NCI-H2107 treated with DMSO at 0.1 percent for 48 hours (cell line): ENCODE measurements around the gene PEAK3.
A peak's percentile ranks its signal among the peaks of the same experiment; 100 is the strongest.

Experiments used
- DNase-seq: peaks from one replicate; lab custom pipeline; 2025; ENCODE audit not compliant: unreplicated experiment; lab: John Stamatoyannopoulos, UW

PEAK3 gene

DNA sequence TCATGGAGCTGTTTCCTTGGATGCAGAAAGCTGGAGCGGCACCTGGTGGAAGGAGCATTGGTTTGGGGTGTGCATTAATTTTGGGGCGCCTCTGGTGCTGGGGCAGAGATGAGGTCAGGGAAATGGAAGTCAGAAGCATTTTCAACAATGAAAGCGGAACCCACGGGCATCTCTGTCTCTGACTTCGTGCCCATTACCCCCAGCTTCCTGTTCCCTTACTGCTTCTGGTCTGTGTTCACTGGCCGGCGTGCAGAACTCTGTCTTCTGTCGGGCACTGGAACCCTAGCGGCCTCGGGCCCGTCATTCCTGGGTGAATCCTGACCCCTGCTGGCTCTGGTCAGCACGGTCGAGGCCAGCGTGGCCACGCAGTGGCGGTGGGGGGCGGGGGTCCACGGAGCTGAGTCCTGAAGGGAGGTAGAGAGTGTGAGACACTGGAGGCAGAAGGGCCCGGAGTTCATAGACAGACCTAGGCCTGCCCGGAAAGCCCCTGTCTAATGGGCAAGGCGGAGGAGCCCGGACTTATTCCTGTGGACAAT is 33.9 kb upstream of the PEAK3 start:
- no peak for DNase-seq

DNA sequence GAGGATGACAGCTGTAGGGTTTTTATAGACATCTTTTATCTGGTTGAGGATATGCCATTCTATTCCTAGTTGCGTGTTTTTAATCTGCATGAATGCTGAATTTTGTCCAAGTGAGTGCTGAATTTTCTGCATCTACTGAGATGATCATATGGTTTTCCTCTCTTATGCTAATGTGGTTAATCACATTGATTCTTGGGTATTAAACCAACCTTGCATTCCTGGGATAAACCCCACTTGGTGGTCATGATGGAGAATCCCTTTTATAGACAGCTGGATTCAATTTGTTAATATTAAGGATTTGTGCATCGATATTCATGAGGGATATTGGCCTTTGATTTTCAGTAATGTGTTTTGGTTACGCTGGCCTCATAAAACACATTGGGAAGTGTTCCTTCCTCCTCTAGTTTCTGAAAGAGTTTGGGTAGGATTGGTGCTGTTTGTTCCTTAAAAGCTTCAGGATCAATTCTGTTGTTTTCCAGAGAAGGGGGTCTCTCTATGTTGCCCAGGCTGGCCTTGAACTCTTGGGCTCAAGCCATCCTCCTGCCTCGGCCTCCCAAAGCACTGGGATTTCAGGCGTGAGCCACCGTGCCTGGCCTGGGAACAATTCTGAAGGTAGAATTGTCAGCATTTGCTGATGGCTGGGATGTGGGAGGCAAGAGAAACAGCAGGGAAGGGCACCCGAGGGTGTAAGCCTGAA is 33.3 kb upstream of the PEAK3 start:
- no peak for DNase-seq

- DNase-seq: no peak
These were observed 31.0 kb upstream of the PEAK3 start for GRCh38 chr19:2312820-2313501.

DNA sequence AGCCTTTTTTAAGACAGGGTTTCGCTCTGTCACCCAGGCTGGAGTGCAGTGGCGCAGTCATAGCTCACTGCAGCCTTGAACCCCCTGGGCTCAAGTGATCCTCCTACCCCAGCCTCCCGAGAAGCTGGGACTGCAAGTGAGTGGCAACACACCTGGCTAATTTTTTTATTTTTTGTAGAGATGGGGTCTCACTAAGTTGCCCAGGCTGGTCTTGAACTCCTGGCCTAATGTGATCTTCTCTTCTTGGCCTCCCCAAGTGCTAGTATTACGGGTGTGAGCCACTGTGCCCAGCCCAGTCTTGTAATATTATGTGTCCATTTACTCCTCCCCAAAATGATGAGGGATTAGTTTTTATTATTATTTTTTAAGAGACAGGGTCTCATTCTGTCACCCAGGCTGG is 29.1 kb upstream of the PEAK3 start:
- DNase-seq: no peak

GRCh38 chr19:2309734-2310362 is 27.9 kb upstream of the PEAK3 start:
- DNase-seq: peak; percentile 22

DNA sequence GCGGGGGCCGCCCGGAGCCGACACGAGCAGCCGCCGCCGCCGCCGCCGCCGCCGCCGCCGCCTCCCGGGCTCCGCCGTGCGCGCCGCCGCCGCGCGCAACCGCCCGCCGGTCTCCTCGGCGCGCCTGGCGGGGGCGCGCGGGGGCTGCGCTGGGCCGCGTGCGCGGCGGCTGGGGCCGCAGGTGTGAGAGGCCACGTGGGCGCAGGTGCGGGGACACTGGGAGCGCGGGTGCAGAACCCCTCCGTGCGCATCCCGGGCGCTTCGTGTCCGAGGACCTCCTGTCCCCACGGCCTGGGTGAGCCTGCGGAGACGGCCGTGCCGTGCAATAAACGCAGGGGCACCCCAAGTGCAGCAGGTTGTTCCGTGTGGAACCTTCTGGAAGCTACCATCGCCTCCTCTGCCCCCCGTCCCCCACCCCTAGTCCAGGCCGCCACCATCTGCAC is 26.2 kb upstream of the PEAK3 start, which contains the start of gene LINGO3:
LINGO3 (minus strand) TSS at position 41 of the 443 bp plus-strand sequence. CDS start 16,378 bp downstream, outside the sequence.
- DNase-seq: no peak

- no peak for DNase-seq
These were observed 25.6 kb upstream of the PEAK3 start for GRCh38 chr19:2307518-2308012.

DNA sequence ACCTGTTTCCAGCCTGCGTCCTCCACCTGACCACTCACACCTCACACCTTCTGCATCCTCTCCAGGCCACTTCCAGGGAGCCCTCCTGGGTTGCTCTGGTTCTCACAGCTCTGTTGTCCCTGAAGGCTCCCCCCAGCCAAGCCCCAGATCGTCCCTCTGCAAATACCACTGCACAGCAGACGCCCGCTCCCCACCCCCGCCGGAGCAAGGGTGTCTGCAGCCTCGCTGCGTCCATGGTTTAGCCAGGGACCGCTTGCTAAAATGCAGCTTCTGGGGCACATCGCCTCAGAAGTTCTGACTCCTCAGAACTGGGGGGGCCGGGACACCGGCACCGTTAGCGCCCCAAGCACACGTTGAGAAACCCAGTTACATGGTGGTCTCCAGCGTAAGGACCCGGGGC is 25.0 kb upstream of the PEAK3 start:
- DNase-seq: no peak

DNA sequence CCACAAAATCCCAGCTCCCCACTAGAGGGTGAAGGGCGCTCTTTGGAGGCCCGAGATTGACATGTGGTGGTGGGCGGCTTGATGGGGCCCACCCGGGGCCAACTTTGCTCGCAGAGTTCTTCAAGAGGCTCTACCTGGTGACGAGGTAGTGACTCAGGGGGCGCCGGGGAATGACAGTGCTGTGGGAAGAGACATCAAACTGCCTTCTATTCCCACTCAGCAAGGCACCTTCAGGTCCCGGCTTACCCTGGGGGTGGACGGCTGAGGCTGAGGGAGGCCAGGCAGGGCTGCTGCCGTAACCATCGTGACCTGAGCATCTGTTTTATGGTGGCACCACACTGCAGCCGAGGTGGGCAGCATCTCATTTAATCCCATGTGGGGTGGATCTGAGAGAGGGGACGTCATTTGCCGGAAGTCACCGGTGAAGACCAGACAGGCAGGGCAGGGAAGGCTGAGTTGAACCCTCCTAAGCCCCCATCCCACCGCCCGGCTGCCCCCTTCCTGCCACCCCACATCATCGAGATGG is 24.4 kb upstream of the PEAK3 start:
- DNase-seq: no peak

- no peak for DNase-seq
These were observed 23.7 kb upstream of the PEAK3 start for GRCh38 chr19:2305452-2306280.

GRCh38 chr19:2303211-2303798 is 21.3 kb upstream of the PEAK3 start:
- DNase-seq: no peak

- DNase-seq: no peak
These were observed 20.6 kb upstream of the PEAK3 start for GRCh38 chr19:2302319-2303210.

GRCh38 chr19:2300533-2300932 is 18.6 kb upstream of the PEAK3 start:
- DNase-seq: no peak

DNA sequence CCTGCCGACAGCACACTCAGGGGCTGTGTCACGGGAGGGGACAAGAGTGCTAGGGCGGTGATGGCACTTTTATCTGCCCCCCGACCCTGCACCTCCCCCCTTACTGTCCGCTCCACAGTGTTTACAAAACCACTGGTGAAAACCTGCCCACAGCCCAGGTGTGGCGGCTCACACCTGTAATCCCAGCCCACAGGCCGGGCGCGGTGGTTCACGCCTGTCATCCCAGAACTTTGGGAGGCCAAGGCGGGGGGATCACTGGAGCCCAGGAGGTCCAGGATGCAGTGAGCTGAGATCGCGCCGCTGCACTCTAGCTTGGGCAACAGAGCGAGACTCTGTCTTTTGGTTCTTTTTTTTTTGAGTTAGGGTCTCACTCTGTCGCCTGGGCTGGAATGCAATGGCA is 14.2 kb upstream of the PEAK3 start:
- DNase-seq: no peak

- no peak for DNase-seq
These were observed 12.8 kb upstream of the PEAK3 start for GRCh38 chr19:2294687-2295335.

GRCh38 chr19:2291185-2291751 is 9.3 kb upstream of the PEAK3 start:
- DNase-seq: no peak

GRCh38 chr19:2290441-2291184 is 8.6 kb upstream of the PEAK3 start:
- DNase-seq: no peak
